HG03575 (cell line): ENCODE results near the gene DBH.

ENCODE experiments used
- ATAC-seq: cut with Tn5 transposase; IDR thresholded peaks from one replicate; pipeline ENCODE4 v1.9.1; 2021; ENCODE audit not compliant: unreplicated experiment, insufficient number of reproducible peaks, low FRiP score; ENCODE audit errors: extremely low read depth

DBH gene

GRCh38 chr9:133687856-133688761 is 51.9 kb downstream of the DBH start:
- no peak for ATAC-seq

GRCh38 chr9:133689151-133689763 is 53.1 kb downstream of the DBH start:
- no peak for ATAC-seq

GRCh38 chr9:133690081-133690561 is 54.0 kb downstream of the DBH start:
- ATAC-seq: no peak

GRCh38 chr9:133691191-133691590 is 55.0 kb downstream of the DBH start:
- no peak for ATAC-seq

GRCh38 chr9:133691626-133692363 is 55.6 kb downstream of the DBH start:
- ATAC-seq: no peak

GRCh38 chr9:133692364-133692985 is 56.3 kb downstream of the DBH start:
- ATAC-seq: no peak

- ATAC-seq: no peak
These were observed 57.0 kb downstream of the DBH start for GRCh38 chr9:133693116-133693515.

- ATAC-seq: no peak
These were observed 57.8 kb downstream of the DBH start for GRCh38 chr9:133693703-133694529.

- no peak for ATAC-seq
These were observed 58.5 kb downstream of the DBH start for GRCh38 chr9:133694686-133695085.

GRCh38 chr9:133696071-133696472 is 59.9 kb downstream of the DBH start:
- ATAC-seq: no peak

GRCh38 chr9:133699546-133699945 is 63.4 kb downstream of the DBH start:
- no peak for ATAC-seq

GRCh38 chr9:133700819-133701320 is 64.7 kb downstream of the DBH start:
- no peak for ATAC-seq

GRCh38 chr9:133701321-133701980 is 65.3 kb downstream of the DBH start:
- ATAC-seq: no peak

GRCh38 chr9:133701981-133702797 is 66.0 kb downstream of the DBH start:
- ATAC-seq: no peak

- no peak for ATAC-seq
These were observed 66.8 kb downstream of the DBH start for GRCh38 chr9:133702798-133703590.
